ENCODE measurements around the gene AGPAT1. TPM values are rescaled to one million over a fixed set of nuclear protein-coding genes. Genes with fewer than 3 reads are reported as not detected.
"Not testable (repeated sequence)": the region's sequence is repeated elsewhere in the genome, so short reads cannot be mapped to it uniquely, and the experiment has no call there.

AGPAT1 gene
- total and polyA plus RNA-seq, 2 donors, result 25.2 to 32.6 TPM

DNA sequence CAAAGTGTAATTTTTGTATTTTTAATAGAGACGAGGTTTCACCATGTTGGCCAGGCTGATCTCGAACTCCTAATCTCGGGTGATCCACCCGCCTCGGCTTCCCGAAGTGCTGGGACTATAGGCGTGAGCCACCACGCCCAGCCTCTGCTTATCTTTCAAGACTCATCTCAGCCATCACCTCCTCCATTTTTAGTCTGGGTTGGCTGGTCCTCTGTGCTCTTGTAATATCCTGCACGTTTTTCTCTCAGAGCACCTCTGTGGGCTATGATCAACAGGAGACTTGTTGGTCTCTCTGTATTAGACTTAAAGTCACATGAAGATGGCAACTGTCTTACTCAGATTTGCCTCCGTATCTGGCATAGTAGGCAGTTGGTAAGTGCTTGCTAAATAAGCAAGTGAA, 40.4 kb upstream of the AGPAT1 start:
- Histone ChIP-seq H3K27me3 (ENCODE audit: control insufficient read depth in 2 of 2, insufficient read depth in 1 of 2, low read length in 1 of 2) (no peaks in the 10 kb centered on the region), H3K36me3 (ENCODE audit: control insufficient read depth in 2 of 2, insufficient read depth in 2 of 2, low read length in 1 of 2) (no peaks in the 10 kb centered on the region), H3K4me3 (ENCODE audit: low read length in 2 of 2) (no peak overlapping the region), H3K27ac (ENCODE audit: low read depth in 1 of 2, low read length in 1 of 2) (no peak overlapping the region), H3K4me1 (ENCODE audit: control insufficient read depth in 2 of 2, insufficient read depth in 2 of 2, low read length in 2 of 2) (peaks cover 0 to 17% of the 10 kb centered on the region in 2 donors), H3K9me3 (ENCODE audit: control insufficient read depth in 2 of 2, insufficient read depth in 1 of 2, low read length in 1 of 2) (no peaks in the 10 kb centered on the region)
- DNase-seq (ENCODE audit: low read depth in 6 of 9, low spot score in 9 of 9), result no peak
- WGBS, result 92% methylated on average over 10 of the region's 10 CpGs

DNA sequence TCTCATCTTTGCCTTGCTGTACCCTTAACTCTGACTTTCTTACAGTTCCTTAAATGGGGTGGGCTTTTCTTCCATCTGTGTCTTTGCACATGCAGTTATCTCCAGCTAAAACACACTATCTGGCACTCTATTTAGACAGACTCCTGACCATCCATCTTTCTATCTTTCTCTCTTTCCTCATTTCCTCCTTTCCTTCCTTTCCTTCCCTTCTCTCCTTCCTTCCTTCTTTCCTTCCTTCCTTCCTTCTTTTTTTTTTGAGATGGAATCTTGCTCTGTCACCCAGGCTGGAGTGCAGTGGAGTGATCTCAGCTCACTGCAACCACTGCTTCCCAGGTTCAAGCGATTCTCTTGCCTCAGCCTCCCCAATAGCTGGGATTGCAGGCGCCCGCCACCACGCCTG, 39.7 kb upstream of the AGPAT1 start:
- DNase-seq (ENCODE audit: low read depth in 6 of 9, low spot score in 9 of 9), result no peak
- Histone ChIP-seq H3K36me3 (ENCODE audit: control insufficient read depth in 2 of 2, insufficient read depth in 2 of 2, low read length in 1 of 2) (no peaks in the 10 kb centered on the region), H3K27me3 (ENCODE audit: control insufficient read depth in 2 of 2, insufficient read depth in 1 of 2, low read length in 1 of 2) (no peaks in the 10 kb centered on the region), H3K27ac (ENCODE audit: low read depth in 1 of 2, low read length in 1 of 2) (no peak overlapping the region), H3K9me3 (ENCODE audit: control insufficient read depth in 2 of 2, insufficient read depth in 1 of 2, low read length in 1 of 2) (no peaks in the 10 kb centered on the region), H3K4me1 (ENCODE audit: control insufficient read depth in 2 of 2, insufficient read depth in 2 of 2, low read length in 2 of 2) (peaks cover 0 to 17% of the 10 kb centered on the region in 2 donors), H3K4me3 (ENCODE audit: low read length in 2 of 2) (no peak overlapping the region)
- WGBS, result 98% methylated on average over 4 of the region's 4 CpGs

DNA sequence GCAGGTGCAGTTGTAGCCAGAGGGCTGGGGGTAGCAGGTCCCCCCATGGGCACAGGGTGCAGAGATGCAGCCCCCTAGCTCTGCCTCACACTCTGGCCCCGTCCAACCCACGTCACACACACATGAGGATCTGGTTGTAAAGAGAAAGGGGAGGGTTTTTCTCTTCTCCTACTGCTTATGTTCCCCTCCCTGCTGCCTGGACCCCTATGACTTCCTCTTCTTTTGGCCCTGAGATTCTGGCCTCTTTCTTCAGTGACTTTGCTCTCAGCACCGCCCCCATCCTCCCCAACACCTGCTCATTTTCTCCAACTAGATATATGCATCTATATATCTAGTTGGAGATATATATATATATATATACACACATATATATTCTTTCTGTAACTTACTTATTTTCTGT, 38.2 kb upstream of the AGPAT1 start:
- H3K36me3 ChIP-seq (ENCODE audit: control insufficient read depth in 2 of 2, insufficient read depth in 2 of 2, low read length in 1 of 2), result no peaks in the 10 kb centered on the region
- no peaks in the 10 kb centered on the region for H3K9me3 ChIP-seq (ENCODE audit: control insufficient read depth in 2 of 2, insufficient read depth in 1 of 2, low read length in 1 of 2)
- peaks cover 0 to 17% of the 10 kb centered on the region in 2 donors for H3K4me1 ChIP-seq (ENCODE audit: control insufficient read depth in 2 of 2, insufficient read depth in 2 of 2, low read length in 2 of 2)
- 44% methylated on average over 3 of the region's 3 CpGs for WGBS
- peak in 1 of 9 donors; percentile 47 for DNase-seq (ENCODE audit: low read depth in 6 of 9, low spot score in 9 of 9)
- H3K27me3 ChIP-seq (ENCODE audit: control insufficient read depth in 2 of 2, insufficient read depth in 1 of 2, low read length in 1 of 2), result no peaks in the 10 kb centered on the region
- no peak overlapping the region for H3K4me3 ChIP-seq (ENCODE audit: low read length in 2 of 2)
- H3K27ac ChIP-seq (ENCODE audit: low read depth in 1 of 2, low read length in 1 of 2), result peak overlapping the region in 1 of 2 donors; percentile 61

DNA sequence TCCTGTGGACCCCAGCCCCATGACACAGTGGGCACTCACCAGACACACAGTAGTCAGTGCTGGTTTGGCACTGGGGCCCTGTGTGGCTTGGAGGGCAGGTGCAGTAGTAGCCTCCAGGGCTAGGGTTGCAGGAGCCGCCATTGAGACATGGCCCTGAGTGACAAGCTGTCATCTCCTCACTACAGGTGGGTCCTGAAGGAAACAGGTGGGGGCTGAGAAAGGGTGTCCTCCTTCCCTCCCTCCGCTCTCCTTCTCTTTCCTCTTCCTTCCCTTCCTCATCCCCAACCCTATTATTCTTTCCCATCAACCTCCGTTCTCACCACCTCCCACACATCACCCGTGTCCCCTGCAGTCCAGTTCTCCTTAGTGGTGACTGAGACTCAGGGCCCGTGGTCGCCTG, 37.8 kb upstream of the AGPAT1 start:
- Histone ChIP-seq H3K4me1 (ENCODE audit: control insufficient read depth in 2 of 2, insufficient read depth in 2 of 2, low read length in 2 of 2) (peaks cover 0 to 17% of the 10 kb centered on the region in 2 donors), H3K27ac (ENCODE audit: low read depth in 1 of 2, low read length in 1 of 2) (no peak overlapping the region), H3K36me3 (ENCODE audit: control insufficient read depth in 2 of 2, insufficient read depth in 2 of 2, low read length in 1 of 2) (no peaks in the 10 kb centered on the region), H3K4me3 (ENCODE audit: low read length in 2 of 2) (no peak overlapping the region), H3K27me3 (ENCODE audit: control insufficient read depth in 2 of 2, insufficient read depth in 1 of 2, low read length in 1 of 2) (no peaks in the 10 kb centered on the region), H3K9me3 (ENCODE audit: control insufficient read depth in 2 of 2, insufficient read depth in 1 of 2, low read length in 1 of 2) (no peaks in the 10 kb centered on the region)
- WGBS, result 93% methylated on average over 6 of the region's 6 CpGs
- no peak for DNase-seq (ENCODE audit: low read depth in 6 of 9, low spot score in 9 of 9)

DNA sequence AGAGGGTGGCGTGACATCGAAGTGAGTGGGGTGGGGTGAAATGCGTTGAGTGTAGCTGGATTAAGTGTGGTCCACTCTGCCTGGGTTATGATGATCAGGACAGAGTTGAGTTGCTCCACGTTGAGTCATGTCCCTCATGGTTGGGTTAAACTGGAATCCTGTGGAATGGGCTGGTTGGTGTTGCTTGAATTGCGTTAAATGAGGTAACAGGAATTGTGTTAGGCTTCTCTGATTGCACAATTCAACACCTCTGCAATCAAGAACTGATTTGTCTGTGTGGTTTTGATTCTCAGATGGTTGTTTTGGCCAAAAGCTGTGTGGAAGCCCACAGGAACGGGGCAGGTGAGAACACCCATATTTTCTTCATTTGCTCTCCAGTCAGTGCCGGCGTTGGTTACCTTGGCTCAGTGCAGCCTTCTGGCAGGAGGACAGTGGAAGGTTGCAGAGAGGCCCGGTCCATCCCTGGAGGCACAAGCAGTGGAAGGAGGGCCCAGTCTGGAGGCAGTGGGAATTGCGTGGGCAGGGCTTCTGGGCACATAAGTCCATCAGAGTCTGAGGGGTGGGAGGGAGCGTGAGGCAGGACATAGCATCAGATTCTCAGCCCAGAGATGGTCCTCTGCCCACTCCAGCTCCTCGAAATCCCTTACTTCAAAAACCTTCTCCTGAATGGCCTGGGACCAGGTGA, 36.3 kb upstream of the AGPAT1 start:
- Histone ChIP-seq H3K36me3 (ENCODE audit: control insufficient read depth in 2 of 2, insufficient read depth in 2 of 2, low read length in 1 of 2) (no peaks in the 10 kb centered on the region), H3K4me3 (ENCODE audit: low read length in 2 of 2) (no peak overlapping the region), H3K4me1 (ENCODE audit: control insufficient read depth in 2 of 2, insufficient read depth in 2 of 2, low read length in 2 of 2) (peaks cover 0 to 17% of the 10 kb centered on the region in 2 donors), H3K27me3 (ENCODE audit: control insufficient read depth in 2 of 2, insufficient read depth in 1 of 2, low read length in 1 of 2) (no peaks in the 10 kb centered on the region), H3K9me3 (ENCODE audit: control insufficient read depth in 2 of 2, insufficient read depth in 1 of 2, low read length in 1 of 2) (no peaks in the 10 kb centered on the region), H3K27ac (ENCODE audit: low read depth in 1 of 2, low read length in 1 of 2) (no peak overlapping the region)
- 85% methylated on average over 12 of the region's 12 CpGs for WGBS
- no peak for DNase-seq (ENCODE audit: low read depth in 6 of 9, low spot score in 9 of 9)

DNA sequence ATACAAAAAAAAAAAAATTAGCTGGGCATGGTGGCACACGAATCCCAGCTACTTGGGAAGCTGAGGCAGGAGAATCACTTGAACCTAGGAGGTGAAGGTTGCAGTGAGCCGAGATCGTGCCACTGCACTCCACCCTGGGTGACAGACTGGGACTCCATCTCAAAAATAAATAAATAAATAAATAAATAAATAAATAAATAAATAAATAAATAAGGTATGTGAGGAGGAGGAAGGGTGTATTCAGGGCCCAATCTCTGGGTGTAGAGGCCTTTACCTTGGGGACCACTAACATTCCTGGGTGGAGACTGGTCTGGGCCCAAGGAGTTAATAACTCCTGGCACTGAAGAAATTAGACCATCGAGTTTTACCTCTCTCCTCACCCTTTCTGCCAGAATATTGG, 35.5 kb upstream of the AGPAT1 start:
- WGBS, result 92% methylated on average over 4 of the region's 4 CpGs
- H3K27me3 ChIP-seq (ENCODE audit: control insufficient read depth in 2 of 2, insufficient read depth in 1 of 2, low read length in 1 of 2); H3K4me3 ChIP-seq (ENCODE audit: low read length in 2 of 2); H3K9me3 ChIP-seq (ENCODE audit: control insufficient read depth in 2 of 2, insufficient read depth in 1 of 2, low read length in 1 of 2); H3K27ac ChIP-seq (ENCODE audit: low read depth in 1 of 2, low read length in 1 of 2); H3K36me3 ChIP-seq (ENCODE audit: control insufficient read depth in 2 of 2, insufficient read depth in 2 of 2, low read length in 1 of 2); DNase-seq (ENCODE audit: low read depth in 6 of 9, low spot score in 9 of 9): not testable (repeated sequence)
- H3K4me1 ChIP-seq (ENCODE audit: control insufficient read depth in 2 of 2, insufficient read depth in 2 of 2, low read length in 2 of 2), result peaks cover 0 to 17% of the 10 kb centered on the region in 2 donors

DNA sequence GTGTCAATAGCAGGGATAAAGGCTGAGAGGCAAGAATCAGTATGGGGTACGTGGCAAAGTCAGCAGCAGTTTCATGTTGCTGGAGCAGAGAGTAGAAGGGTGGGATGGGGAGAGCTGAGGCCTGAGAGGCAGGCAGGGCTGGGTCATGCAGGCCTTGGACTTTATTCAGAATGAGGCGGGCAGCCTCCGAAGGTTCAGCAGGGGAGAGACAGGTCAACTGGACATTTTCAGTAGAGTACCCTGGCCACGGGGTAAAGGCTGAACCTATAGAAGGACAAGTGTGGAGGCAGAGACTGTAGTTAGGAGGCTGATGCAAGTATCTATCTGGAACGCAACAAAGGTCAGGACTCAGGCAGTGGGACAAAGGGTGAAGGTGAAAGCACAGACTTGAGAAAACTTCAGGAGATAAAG, 34.3 kb upstream of the AGPAT1 start:
- Histone ChIP-seq H3K27ac (ENCODE audit: low read depth in 1 of 2, low read length in 1 of 2) (no peak overlapping the region), H3K27me3 (ENCODE audit: control insufficient read depth in 2 of 2, insufficient read depth in 1 of 2, low read length in 1 of 2) (no peaks in the 10 kb centered on the region), H3K9me3 (ENCODE audit: control insufficient read depth in 2 of 2, insufficient read depth in 1 of 2, low read length in 1 of 2) (no peaks in the 10 kb centered on the region), H3K4me1 (ENCODE audit: control insufficient read depth in 2 of 2, insufficient read depth in 2 of 2, low read length in 2 of 2) (peaks cover 0 to 17% of the 10 kb centered on the region in 2 donors), H3K36me3 (ENCODE audit: control insufficient read depth in 2 of 2, insufficient read depth in 2 of 2, low read length in 1 of 2) (no peaks in the 10 kb centered on the region), H3K4me3 (ENCODE audit: low read length in 2 of 2) (no peak overlapping the region)
- 93% methylated on average over 5 of the region's 5 CpGs for WGBS
- no peak for DNase-seq (ENCODE audit: low read depth in 6 of 9, low spot score in 9 of 9)

DNA sequence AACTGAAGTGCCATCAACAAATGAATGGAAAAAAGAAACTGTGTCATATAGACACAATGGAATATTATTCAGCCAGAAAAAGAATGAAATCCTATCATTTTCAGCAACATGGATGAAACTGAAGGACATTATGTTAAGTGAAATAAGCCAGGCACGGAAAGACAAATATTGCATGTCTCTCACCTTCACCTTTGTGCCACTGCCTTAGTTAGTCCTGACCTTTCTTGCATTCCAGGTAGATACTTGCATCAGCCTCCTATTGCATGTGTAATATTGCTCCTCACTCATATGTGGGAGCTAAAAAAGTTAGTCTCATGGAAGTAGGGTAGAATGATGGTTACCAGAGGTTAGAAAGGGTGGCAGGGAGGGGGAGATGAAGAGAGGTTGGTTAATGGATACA, 33.1 kb upstream of the AGPAT1 start:
- no peak overlapping the region for H3K4me3 ChIP-seq (ENCODE audit: low read length in 2 of 2)
- peaks cover 0 to 6% of the 10 kb centered on the region in 2 donors for H3K4me1 ChIP-seq (ENCODE audit: control insufficient read depth in 2 of 2, insufficient read depth in 2 of 2, low read length in 2 of 2)
- no peak for DNase-seq (ENCODE audit: low read depth in 6 of 9, low spot score in 9 of 9)
- no peaks in the 10 kb centered on the region for H3K36me3 ChIP-seq (ENCODE audit: control insufficient read depth in 2 of 2, insufficient read depth in 2 of 2, low read length in 1 of 2)
- H3K9me3 ChIP-seq (ENCODE audit: control insufficient read depth in 2 of 2, insufficient read depth in 1 of 2, low read length in 1 of 2), result no peaks in the 10 kb centered on the region
- WGBS, result 94% methylated on average over 1 of the region's 1 CpG
- no peaks in the 10 kb centered on the region for H3K27me3 ChIP-seq (ENCODE audit: control insufficient read depth in 2 of 2, insufficient read depth in 1 of 2, low read length in 1 of 2)
- H3K27ac ChIP-seq (ENCODE audit: low read depth in 1 of 2, low read length in 1 of 2), result no peak overlapping the region

DNA sequence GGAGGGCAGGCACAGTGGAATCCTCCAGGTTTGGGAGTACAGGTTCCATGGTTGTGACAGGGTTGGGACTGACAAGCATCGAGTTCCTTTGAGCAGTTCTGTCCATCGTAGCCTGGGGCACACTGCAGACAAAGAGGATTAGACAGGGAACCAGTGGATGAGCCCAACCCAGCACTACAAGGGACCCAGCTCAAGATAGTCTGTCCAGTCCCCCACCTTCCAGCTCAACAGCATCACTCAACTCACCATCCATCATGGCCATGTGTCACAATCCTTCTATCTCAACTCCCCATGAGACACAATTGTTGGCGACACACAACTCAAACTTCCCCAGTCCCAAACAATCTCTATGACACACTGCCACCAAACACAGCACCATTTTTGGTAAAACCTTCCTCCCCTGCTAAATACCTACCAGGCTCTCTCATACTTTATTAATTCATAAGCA, 28.4 kb upstream of the AGPAT1 start:
- Histone ChIP-seq H3K9me3 (ENCODE audit: control insufficient read depth in 2 of 2, insufficient read depth in 1 of 2, low read length in 1 of 2) (no peaks in the 10 kb centered on the region), H3K27ac (ENCODE audit: low read depth in 1 of 2, low read length in 1 of 2) (no peak overlapping the region), H3K4me1 (ENCODE audit: control insufficient read depth in 2 of 2, insufficient read depth in 2 of 2, low read length in 2 of 2) (peaks cover 0 to 20% of the 10 kb centered on the region in 2 donors), H3K36me3 (ENCODE audit: control insufficient read depth in 2 of 2, insufficient read depth in 2 of 2, low read length in 1 of 2) (no peaks in the 10 kb centered on the region), H3K4me3 (ENCODE audit: low read length in 2 of 2) (no peak overlapping the region), H3K27me3 (ENCODE audit: control insufficient read depth in 2 of 2, insufficient read depth in 1 of 2, low read length in 1 of 2) (no peaks in the 10 kb centered on the region)
- DNase-seq (ENCODE audit: low read depth in 6 of 9, low spot score in 9 of 9), result no peak
- WGBS, result 96% methylated on average over 3 of the region's 3 CpGs
